HG03097 (cell line): Measurements from ENCODE around the gene TPD52L1.
"Not testable (repeated sequence)": the region's sequence is repeated elsewhere in the genome, so short reads cannot be mapped to it uniquely, and the experiment has no call there.

ENCODE experiments used
- ATAC-seq: cut with Tn5 transposase; IDR thresholded peaks from one replicate; pipeline ENCODE4 v1.9.1; 2021; ENCODE audit not compliant: unreplicated experiment, low FRiP score

Gene TPD52L1

GRCh38 chr6:125138083-125138482 is 15.5 kb upstream of the TPD52L1 start:
- no peak for ATAC-seq

GRCh38 chr6:125140808-125141207 is 12.8 kb upstream of the TPD52L1 start:
- ATAC-seq: no peak

DNA sequence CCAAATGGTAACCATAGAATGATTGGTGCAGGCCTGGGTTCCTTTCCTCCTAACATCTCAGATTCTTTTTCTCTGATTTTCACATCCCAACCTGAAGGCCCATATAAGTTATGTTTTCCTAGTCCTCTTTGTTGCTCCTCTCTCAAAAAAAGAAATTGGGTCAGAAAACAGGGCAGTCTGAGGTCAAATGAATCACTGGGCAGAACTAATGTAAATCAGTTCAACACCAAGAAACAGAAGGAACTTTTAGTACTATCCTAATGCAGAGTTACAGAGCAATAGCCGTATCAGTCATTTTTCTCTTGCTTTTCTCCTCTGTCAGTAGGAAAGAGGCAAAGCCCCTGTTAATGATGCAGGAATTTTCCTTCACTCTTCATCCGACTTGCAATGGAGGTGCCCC is 11.0 kb upstream of the TPD52L1 start:
- no peak for ATAC-seq

DNA sequence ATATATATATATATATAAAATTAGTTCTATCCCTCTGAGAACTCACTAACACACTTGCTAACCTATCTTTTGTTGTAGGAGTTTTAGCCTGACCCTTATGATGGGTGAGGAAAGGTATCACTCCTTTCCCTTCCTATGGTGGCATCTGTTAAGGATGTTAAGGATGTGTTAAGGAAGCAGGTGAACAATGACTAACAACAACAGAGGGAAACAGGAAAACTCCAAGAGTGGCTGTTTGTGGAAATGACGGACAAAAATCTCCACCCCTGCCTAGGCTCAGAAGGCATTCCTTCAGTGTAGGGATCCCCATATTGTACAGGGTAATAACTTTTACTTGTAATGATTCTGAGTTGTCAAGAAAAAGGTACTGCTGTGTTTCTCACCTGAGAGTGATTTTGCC is 8.8 kb upstream of the TPD52L1 start:
- ATAC-seq: no peak

DNA sequence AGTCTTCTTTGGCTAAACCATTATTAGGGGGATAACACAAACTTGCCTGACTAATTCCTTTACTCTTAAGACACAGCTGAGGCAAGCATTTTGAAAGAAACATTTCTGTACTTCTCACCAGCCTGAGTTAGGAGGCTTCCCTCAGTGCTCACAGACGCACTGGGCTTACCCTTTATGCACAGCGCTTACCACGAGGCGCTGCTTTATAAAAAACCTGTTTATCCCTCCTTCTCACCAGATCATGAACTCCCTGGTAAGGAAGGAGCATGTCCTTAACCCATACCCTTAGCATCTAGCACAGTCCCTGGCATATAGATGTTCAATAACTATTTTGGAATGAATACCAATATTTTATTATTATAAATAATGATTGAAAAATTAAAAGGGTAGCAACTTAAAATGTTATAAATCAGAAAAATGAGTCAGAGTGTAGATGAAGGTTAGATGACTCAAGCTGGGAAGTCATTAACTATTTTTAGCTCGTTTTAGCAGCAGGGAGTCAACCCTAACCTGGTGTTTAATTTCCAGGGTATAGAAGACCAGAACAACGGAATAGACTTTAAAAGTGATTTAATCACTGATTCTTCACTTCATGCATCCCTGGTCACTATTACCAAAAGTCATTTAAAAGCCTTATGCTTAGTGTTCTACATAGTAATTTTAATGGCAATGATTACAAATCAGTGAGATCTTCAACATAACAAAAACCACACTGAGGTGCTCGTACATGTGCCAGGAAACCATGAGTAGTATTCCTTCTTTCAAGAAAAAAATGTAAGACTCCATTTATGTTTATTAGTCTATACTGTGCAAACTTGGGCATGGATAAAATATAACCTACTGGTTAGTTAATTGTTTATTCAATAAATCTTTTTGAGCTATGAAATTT is 4.1 kb upstream of the TPD52L1 start:
- no peak for ATAC-seq

- no peak for ATAC-seq
Observed at GRCh38 chr6:125151700-125152099, 1.9 kb upstream of the TPD52L1 start.

DNA sequence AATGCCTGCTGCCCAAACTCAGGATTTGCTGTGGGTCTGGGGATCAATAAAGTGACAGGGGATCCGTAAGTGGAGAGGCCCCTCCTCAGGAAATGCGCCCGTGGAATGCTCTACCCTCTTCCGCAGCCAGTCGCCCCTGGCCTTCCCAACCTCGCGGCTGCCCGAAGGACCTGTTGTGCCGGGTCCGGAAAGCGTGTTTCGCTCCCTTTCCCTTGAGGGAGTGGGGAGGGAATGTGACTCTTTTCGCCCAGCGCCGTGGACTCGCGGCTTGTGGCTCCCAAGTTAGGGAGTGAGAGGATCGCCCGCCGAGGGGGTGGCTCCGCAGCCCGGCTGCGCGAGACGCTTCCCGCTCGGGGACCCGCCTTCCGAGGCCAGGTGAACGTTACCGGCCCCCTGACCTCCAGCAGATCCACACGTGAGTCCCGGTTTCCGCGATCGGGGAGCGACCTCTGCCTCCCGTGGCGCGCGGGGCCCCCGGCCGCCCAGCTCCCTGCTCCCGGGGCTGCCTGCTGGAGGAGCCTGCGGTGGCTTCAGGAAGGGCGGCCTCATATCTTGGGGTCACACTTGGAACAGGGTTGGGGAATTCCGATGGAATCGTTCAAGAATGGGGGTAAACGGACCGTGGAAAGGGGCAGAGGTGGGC is 666 bp downstream of the TPD52L1 start:
- no peak for ATAC-seq

DNA sequence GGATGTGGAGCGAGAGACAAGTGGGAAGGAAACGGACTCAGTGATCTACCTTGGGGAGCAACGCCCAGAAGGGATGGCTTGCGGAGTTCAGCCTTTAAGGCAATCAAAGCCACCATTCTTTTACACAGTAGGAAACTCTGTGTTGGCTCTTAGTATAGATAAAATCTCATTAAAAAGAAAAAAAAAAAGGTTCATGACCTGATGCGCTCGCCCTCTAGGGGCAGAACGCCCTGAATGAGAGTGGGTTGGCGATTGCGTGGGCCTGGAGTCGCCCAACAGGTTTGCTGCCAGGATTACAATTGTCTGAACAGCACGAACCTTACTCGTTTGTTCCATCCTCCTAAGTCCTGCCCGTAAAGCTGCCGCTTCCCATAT is 1.2 kb downstream of the TPD52L1 start:
- no peak for ATAC-seq

- no peak for ATAC-seq
Observed at GRCh38 chr6:125155344-125155743, 1.8 kb downstream of the TPD52L1 start.

GRCh38 chr6:125156496-125156895 is 2.9 kb downstream of the TPD52L1 start:
- no peak for ATAC-seq

- no peak for ATAC-seq
Observed at GRCh38 chr6:125157280-125157679, 3.7 kb downstream of the TPD52L1 start.

DNA sequence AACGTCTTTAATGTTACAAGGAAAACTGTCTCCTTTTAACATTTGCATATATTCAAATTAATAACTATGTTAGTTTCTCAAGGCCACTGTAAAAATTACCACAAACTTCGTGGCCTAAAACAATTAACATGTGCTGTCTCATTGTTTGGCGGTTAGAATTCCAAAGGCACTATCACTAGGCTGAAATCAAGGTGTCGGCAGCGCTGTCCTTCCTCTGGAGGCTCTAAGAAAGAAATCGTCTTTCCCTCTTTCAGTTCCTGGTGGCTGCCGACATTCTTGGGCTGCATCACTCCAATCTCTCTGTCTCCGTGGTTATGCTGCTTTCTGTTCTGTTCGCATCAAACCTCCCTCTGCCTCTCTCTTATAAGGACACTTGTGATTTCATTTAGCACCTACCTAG is 4.2 kb downstream of the TPD52L1 start:
- no peak for ATAC-seq

DNA sequence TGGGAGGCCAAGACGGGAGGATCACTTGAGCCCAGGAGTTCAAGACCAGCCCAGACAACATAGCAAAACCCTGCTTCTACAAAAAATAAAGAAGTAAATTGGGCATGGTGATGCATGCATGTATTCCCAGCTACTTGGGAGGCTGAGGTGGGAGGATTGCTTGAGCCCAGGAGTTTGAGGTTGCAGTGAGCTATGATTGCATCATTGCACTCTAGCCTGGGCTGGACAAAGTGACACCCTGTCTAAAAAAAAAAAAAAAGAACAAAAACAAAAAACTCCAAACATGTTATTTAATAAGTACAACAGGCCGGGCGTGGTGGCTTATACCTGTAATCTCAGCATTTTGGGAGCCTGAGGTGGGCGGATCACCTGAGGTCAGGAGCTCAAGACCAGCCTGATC is 9.8 kb downstream of the TPD52L1 start:
- not testable (repeated sequence) for ATAC-seq

GRCh38 chr6:125163811-125164210 is 10.2 kb downstream of the TPD52L1 start:
- no peak for ATAC-seq

- no peak for ATAC-seq
Observed at GRCh38 chr6:125164696-125165095, 11.1 kb downstream of the TPD52L1 start.

- ATAC-seq: no peak
Observed at GRCh38 chr6:125165256-125165655, 11.7 kb downstream of the TPD52L1 start.

DNA sequence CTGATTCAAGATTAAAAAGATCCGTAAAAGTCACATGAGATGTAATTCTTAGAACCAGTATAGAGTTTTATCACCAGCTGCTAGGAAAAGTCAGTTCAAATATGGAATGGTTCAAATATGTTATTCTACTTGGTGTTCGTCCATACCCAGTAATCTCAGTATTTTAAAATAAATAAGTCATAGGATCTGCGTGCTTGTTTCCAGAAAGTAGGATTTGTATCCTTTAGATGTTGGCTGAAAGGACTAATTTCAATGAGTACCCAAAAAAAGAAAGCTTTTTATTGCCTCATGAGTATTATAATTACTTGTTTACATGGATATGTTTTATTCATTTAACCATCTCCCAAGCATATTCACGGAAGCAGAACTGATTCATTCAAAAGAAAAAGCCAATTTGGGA is 12.2 kb downstream of the TPD52L1 start:
- no peak for ATAC-seq

DNA sequence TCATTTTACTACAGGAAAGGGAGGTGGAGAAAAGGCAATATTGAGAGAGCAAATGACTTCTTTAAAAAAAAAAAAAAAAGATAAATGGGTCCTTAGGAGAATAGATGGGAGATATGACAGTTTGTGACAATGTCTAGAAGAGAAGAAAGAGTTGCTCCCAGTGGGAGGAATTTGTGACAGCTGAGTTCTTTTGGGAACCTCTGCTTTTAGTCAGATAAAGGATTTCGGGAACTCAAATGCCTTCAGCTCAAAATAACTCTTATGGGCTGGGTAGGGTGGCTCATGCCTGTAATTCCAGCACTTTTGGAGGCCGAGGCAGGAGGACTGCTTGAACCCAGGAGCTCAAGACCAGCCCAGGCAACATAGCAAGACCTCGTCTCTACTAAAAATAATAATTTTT is 13.1 kb downstream of the TPD52L1 start:
- ATAC-seq: no peak

GRCh38 chr6:125167579-125167978 is 14.0 kb downstream of the TPD52L1 start:
- ATAC-seq: no peak

DNA sequence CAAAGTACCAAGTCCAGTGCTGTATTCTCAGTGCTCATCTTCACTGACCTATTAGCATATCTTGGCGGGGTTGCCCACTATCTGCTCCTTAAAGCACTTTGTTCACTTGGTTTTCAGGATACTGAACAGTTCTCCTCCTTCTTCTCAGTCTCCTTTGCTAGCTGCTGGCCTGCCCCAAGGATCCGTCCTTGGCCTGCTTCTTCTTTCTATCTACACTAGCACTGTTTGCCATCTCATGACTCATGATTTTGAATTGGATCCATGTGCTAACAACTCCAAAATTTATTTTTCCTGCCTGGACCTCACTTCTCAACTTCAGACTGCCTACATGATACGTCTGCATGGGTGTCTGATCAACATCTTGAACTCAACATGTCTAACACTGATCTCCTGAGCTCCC is 15.5 kb downstream of the TPD52L1 start:
- no peak for ATAC-seq

- no peak for ATAC-seq
Observed at GRCh38 chr6:125169522-125169921, 15.9 kb downstream of the TPD52L1 start.

- no peak for ATAC-seq
Observed at GRCh38 chr6:125170376-125170775, 16.8 kb downstream of the TPD52L1 start.
